SK-N-SH treated with all-trans-retinoic acid at 6 μM for 48 hours (cell line): ENCODE results near the gene ZNF202.

Source experiments
- ATAC-seq: fragments of 200-7000 bp; cut with Tn5 transposase; 3 replicates; pipeline ENCODE4 v1.9.1; 2020; ENCODE audit warnings: mild to moderate bottlenecking, moderate library complexity
- ARNTL ChIP-seq: fragments of 450-650 bp; formaldehyde crosslinking; IDR thresholded peaks from 2 replicates; pipeline ENCODE4 v1.5.0; 2020; ENCODE audit warnings: low read depth, mild to moderate bottlenecking, moderate library complexity, borderline replicate concordance
- BACH2 ChIP-seq: fragments of 250-450 bp; sonication (Bioruptor Pico); IDR thresholded peaks from 2 replicates; pipeline ENCODE4 v1.9.0; 2021; ENCODE audit warnings: mild to moderate bottlenecking, borderline replicate concordance
- CREB5 ChIP-seq: fragments of 250-450 bp; sonication (Bioruptor Pico); IDR thresholded peaks from 2 replicates; pipeline ENCODE4 v1.5.1; 2020; ENCODE audit warnings: low read depth, mild to moderate bottlenecking, moderate library complexity
- CSDC2 ChIP-seq: fragments of 250-450 bp; sonication (Bioruptor Pico); IDR thresholded peaks from 2 replicates; pipeline ENCODE4 v1.5.0; 2020; ENCODE audit warnings: mild to moderate bottlenecking, moderate library complexity
- CSRNP3 ChIP-seq: fragments of 250-450 bp; sonication (Bioruptor Pico); IDR thresholded peaks from 2 replicates; pipeline ENCODE4 v1.5.1; 2021; ENCODE audit warnings: mild to moderate bottlenecking, moderate library complexity
- ESRRG ChIP-seq: fragments of 250-450 bp; sonication (Bioruptor Pico); IDR thresholded peaks from 2 replicates; pipeline ENCODE4 v1.6.1; 2021; ENCODE audit warnings: mild to moderate bottlenecking
- GLIS3 ChIP-seq: fragments of 250-450 bp; sonication (Bioruptor Pico); IDR thresholded peaks from 2 replicates; pipeline ENCODE4 v1.5.0; 2020; ENCODE audit warnings: mild to moderate bottlenecking, moderate library complexity
- ISL1 ChIP-seq: fragments of 250-450 bp; sonication (Bioruptor Pico); IDR thresholded peaks from 2 replicates; pipeline ENCODE4 v2.1.2; 2022; ENCODE audit warnings: mild to moderate bottlenecking, moderate library complexity
- OSR1 ChIP-seq: fragments of 250-450 bp; sonication (Bioruptor Pico); IDR thresholded peaks from 2 replicates; pipeline ENCODE4 v1.8.0; 2022; ENCODE audit warnings: moderate library complexity, mild to moderate bottlenecking, inconsistent platforms
- PATZ1 ChIP-seq: fragments of 250-450 bp; sonication (Bioruptor Pico); IDR thresholded peaks from 2 replicates; pipeline ENCODE4 v1.8.0; 2020; ENCODE audit warnings: mild to moderate bottlenecking, moderate library complexity, borderline replicate concordance
- POU6F1 ChIP-seq: fragments of 250-450 bp; sonication (Bioruptor Pico); IDR thresholded peaks from 2 replicates; pipeline ENCODE4 v1.8.0; 2021; ENCODE audit warnings: low read depth, mild to moderate bottlenecking, moderate library complexity, borderline replicate concordance
- PPARA ChIP-seq: fragments of 250-450 bp; sonication (Bioruptor Pico); IDR thresholded peaks from 2 replicates; pipeline ENCODE4 v1.5.0; 2020; ENCODE audit warnings: mild to moderate bottlenecking, borderline replicate concordance
- RARB ChIP-seq: fragments of 250-450 bp; sonication (Bioruptor Pico); IDR thresholded peaks from 2 replicates; pipeline ENCODE4 v1.8.0; 2021; ENCODE audit warnings: mild to moderate bottlenecking, moderate library complexity
- SNAI2 ChIP-seq: fragments of 250-450 bp; sonication (Bioruptor Pico); IDR thresholded peaks from 2 replicates; pipeline ENCODE4 v1.5.0; 2020; ENCODE audit warnings: mild to moderate bottlenecking, moderate library complexity
- TCF4 ChIP-seq: fragments of 250-450 bp; sonication (Bioruptor Pico); IDR thresholded peaks from 2 replicates; pipeline ENCODE4 v1.8.0; 2021; ENCODE audit warnings: mild to moderate bottlenecking, moderate library complexity, borderline replicate concordance
- TSHZ2 ChIP-seq: fragments of 250-450 bp; sonication (Bioruptor Pico); IDR thresholded peaks from 2 replicates; pipeline ENCODE4 v1.5.0; 2020; ENCODE audit warnings: mild to moderate bottlenecking, moderate library complexity
- ZC3H10 ChIP-seq: fragments of 250-450 bp; sonication (Bioruptor Pico); IDR thresholded peaks from 2 replicates; pipeline ENCODE4 v1.5.1; 2021; ENCODE audit warnings: mild to moderate bottlenecking, moderate library complexity
- ZFP3 ChIP-seq: fragments of 250-450 bp; sonication (Bioruptor Pico); IDR thresholded peaks from 2 replicates; pipeline ENCODE4 v1.5.0; 2020; ENCODE audit warnings: mild to moderate bottlenecking, moderate library complexity
- ZFP30 ChIP-seq: fragments of 450-650 bp; formaldehyde crosslinking; IDR thresholded peaks from 2 replicates; pipeline ENCODE4 v1.5.0; 2022; ENCODE audit warnings: mild to moderate bottlenecking, moderate library complexity
- ZNF565 ChIP-seq: fragments of 450-650 bp; formaldehyde crosslinking; conservative IDR thresholded peaks from 2 replicates; pipeline ENCODE4 v1.5.0; 2020; ENCODE audit warnings: low read depth, mild to moderate bottlenecking, moderate library complexity
- ZNF70 ChIP-seq: fragments of 450-650 bp; formaldehyde crosslinking; IDR thresholded peaks from 2 replicates; pipeline ENCODE4 v1.5.0; 2020; ENCODE audit warnings: mild to moderate bottlenecking, moderate library complexity
- ZNF8 ChIP-seq: fragments of 450-650 bp; formaldehyde crosslinking; IDR thresholded peaks from 2 replicates; pipeline ENCODE4 v1.5.0; 2020; ENCODE audit warnings: mild to moderate bottlenecking, moderate library complexity

ZNF202 gene

GRCh38 chr11:123741159-123742030, at the start of gene ZNF202:
Gene ZNF202 (minus strand): TSS chr11:123741660. CDS start chr11:123730888, 10,772 bp downstream.
- peak; percentile 99 for ATAC-seq

GRCh38 chr11:123783536-123783935, 42.1 kb upstream of the ZNF202 start:
- ATAC-seq = no peak
- no peak for TF ChIP-seq ZFP3 (CRISPR knock-in tag)
- TF ChIP-seq ZC3H10 (CRISPR knock-in tag) = no peak
- no peak for TF ChIP-seq TCF4 (CRISPR knock-in tag)
- no peak for TF ChIP-seq PPARA (CRISPR knock-in tag)
- TF ChIP-seq ARNTL (CRISPR knock-in tag) = no peak
- TF ChIP-seq BACH2 = no peak
- TF ChIP-seq ZNF8 (CRISPR knock-in tag) = no peak
- no peak for TF ChIP-seq POU6F1 (CRISPR knock-in tag)
- TF ChIP-seq CSDC2 (CRISPR knock-in tag) = no peak
- TF ChIP-seq PATZ1 = no peak
- TF ChIP-seq RARB (CRISPR knock-in tag) = no peak
- no peak for TF ChIP-seq ZNF70
- TF ChIP-seq ISL1 (CRISPR knock-in tag) = no peak
- TF ChIP-seq CREB5 (CRISPR knock-in tag) = no peak
- no peak for TF ChIP-seq SNAI2 (CRISPR knock-in tag)
- no peak for TF ChIP-seq TSHZ2 (CRISPR knock-in tag)
- TF ChIP-seq CSRNP3 (CRISPR knock-in tag) = no peak
- no peak for TF ChIP-seq GLIS3 (CRISPR knock-in tag)
- no peak for TF ChIP-seq ZFP30 (CRISPR knock-in tag)
- no peak for TF ChIP-seq ESRRG (CRISPR knock-in tag)

More at GRCh38 chr11:123741159-123742030, at the start of gene ZNF202:
- no peak for TF ChIP-seq ZNF565 (CRISPR knock-in tag)
- TF ChIP-seq ESRRG (CRISPR knock-in tag) = no peak
- no peak for TF ChIP-seq ZFP30 (CRISPR knock-in tag)
- TF ChIP-seq GLIS3 (CRISPR knock-in tag) = no peak
- TF ChIP-seq CSDC2 (CRISPR knock-in tag) = no peak
- no peak for TF ChIP-seq OSR1 (CRISPR knock-in tag)
- TF ChIP-seq SNAI2 (CRISPR knock-in tag) = no peak
- no peak for TF ChIP-seq TSHZ2 (CRISPR knock-in tag)
